H9 (cell line): ENCODE results near the gene KLHL18. TPM values are rescaled to one million over a fixed set of nuclear protein-coding genes. Genes with fewer than 3 reads are reported as not detected.
A peak's percentile ranks its signal among the peaks of the same experiment; 100 is the strongest.

ENCODE experiments used
- DNase-seq: peaks from one replicate; pipeline ENCODE4 v3.0.0-alpha.2; 2017
- H2AFZ ChIP-seq: one replicate; pipeline ENCODE4 v1.6.1; 2013; ENCODE audit warnings: mild to moderate bottlenecking, low read length, control low read depth, moderate library complexity
- H2AK5ac ChIP-seq: 2 replicates; pipeline ENCODE4 v1.6.1; 2013; ENCODE audit warnings: low read length, control low read depth, mixed read lengths; ENCODE audit not compliant: insufficient read length
- H2BK120ac ChIP-seq: one replicate; pipeline ENCODE4 v1.6.1; 2013; ENCODE audit warnings: low read depth, mild to moderate bottlenecking, low read length, control low read depth, inconsistent platforms; ENCODE audit not compliant: poor library complexity, severe bottlenecking
- H2BK12ac ChIP-seq: 2 replicates; pipeline ENCODE4 v1.6.1; 2013; ENCODE audit warnings: low read length, control low read depth, mixed read lengths, low read depth; ENCODE audit not compliant: insufficient read length
- H2BK15ac ChIP-seq: 2 replicates; pipeline ENCODE4 v1.6.1; 2013; ENCODE audit warnings: low read depth, low read length, control low read depth
- H2BK20ac ChIP-seq: one replicate; pipeline ENCODE4 v1.6.1; 2013; ENCODE audit warnings: low read depth, mild to moderate bottlenecking, low read length, control low read depth, inconsistent platforms; ENCODE audit not compliant: poor library complexity, severe bottlenecking
- H2BK5ac ChIP-seq: 2 replicates; pipeline ENCODE4 v1.6.1; 2013; ENCODE audit warnings: low read length, control low read depth, mixed read lengths; ENCODE audit not compliant: insufficient read length
- H3K14ac ChIP-seq: 2 replicates; pipeline ENCODE4 v1.6.1; 2013; ENCODE audit warnings: low read length, control low read depth; ENCODE audit not compliant: insufficient read depth
- H3K18ac ChIP-seq: 2 replicates; pipeline ENCODE4 v1.6.1; 2013; ENCODE audit warnings: low read depth, mild to moderate bottlenecking, mixed read lengths, low read length, control low read depth; ENCODE audit not compliant: insufficient read length
- H3K23ac ChIP-seq: 2 replicates; pipeline ENCODE4 v1.6.1; 2013; ENCODE audit warnings: low read length, control low read depth, mixed read lengths, low read depth; ENCODE audit not compliant: insufficient read length
- H3K23me2 ChIP-seq: 2 replicates; pipeline ENCODE4 v1.6.1; 2013; ENCODE audit warnings: low read depth, mild to moderate bottlenecking, mixed read lengths, low read length, control low read depth; ENCODE audit not compliant: insufficient read length, poor library complexity, severe bottlenecking
- H3K27ac ChIP-seq: 2 replicates; pipeline ENCODE4 v1.5.1; 2013; ENCODE audit warnings: low read length, control low read depth, mixed read lengths, low read depth; ENCODE audit not compliant: insufficient read length
- H3K27me3 ChIP-seq: 2 replicates; pipeline ENCODE4 v1.6.1; 2013; ENCODE audit warnings: low read length, control low read depth, inconsistent platforms; ENCODE audit not compliant: insufficient read depth
- H3K4ac ChIP-seq: 2 replicates; pipeline ENCODE4 v1.6.1; 2013; ENCODE audit warnings: low read depth, mild to moderate bottlenecking, control low read depth, inconsistent platforms, low read length, moderate library complexity
- H3K4me1 ChIP-seq: 2 replicates; pipeline ENCODE4 v1.6.1; 2013; ENCODE audit warnings: low read length, control low read depth, inconsistent platforms; ENCODE audit not compliant: insufficient read depth
- H3K4me2 ChIP-seq: 2 replicates; pipeline ENCODE4 v1.6.1; 2013; ENCODE audit warnings: low read length, control low read depth, mixed read lengths; ENCODE audit not compliant: insufficient read length, insufficient read depth
- H3K56ac ChIP-seq: 2 replicates; pipeline ENCODE4 v1.6.1; 2013; ENCODE audit warnings: low read depth, mild to moderate bottlenecking, mixed read lengths, low read length, control low read depth; ENCODE audit not compliant: insufficient read length
- H3K79me1 ChIP-seq: 2 replicates; pipeline ENCODE4 v1.6.1; 2013; ENCODE audit warnings: low read depth, mild to moderate bottlenecking, moderate library complexity, low read length, control low read depth, inconsistent platforms; ENCODE audit not compliant: insufficient read depth, poor library complexity, severe bottlenecking
- H3K79me2 ChIP-seq: 2 replicates; pipeline ENCODE4 v1.6.1; 2013; ENCODE audit warnings: low read length, control low read depth, inconsistent platforms; ENCODE audit not compliant: insufficient read depth
- H3K9ac ChIP-seq: 2 replicates; pipeline ENCODE4 v1.6.1; 2013; ENCODE audit warnings: low read length, control low read depth, mixed read lengths; ENCODE audit not compliant: insufficient read length; ENCODE audit errors: extremely low read depth
- H3K9me3 ChIP-seq: one replicate; pipeline ENCODE4 v1.6.1; 2013; ENCODE audit warnings: low read depth, low read length, inconsistent platforms; ENCODE audit not compliant: control insufficient read depth
- H3T11ph ChIP-seq: one replicate; pipeline ENCODE4 v1.6.1; 2013; ENCODE audit warnings: mild to moderate bottlenecking, low read length, control low read depth, inconsistent platforms
- H4K20me1 ChIP-seq: one replicate; pipeline ENCODE4 v1.6.1; 2013; ENCODE audit not compliant: control insufficient read depth, insufficient read length, insufficient read depth
- H4K5ac ChIP-seq: 2 replicates; pipeline ENCODE4 v1.6.1; 2013; ENCODE audit warnings: low read depth, mild to moderate bottlenecking, mixed read lengths, low read length, control low read depth; ENCODE audit not compliant: insufficient read length
- H4K8ac ChIP-seq: replicated peaks from 2 replicates; pipeline ENCODE4 v1.6.1; 2013; ENCODE audit warnings: low read length, control low read depth, mixed read lengths, low read depth; ENCODE audit not compliant: insufficient read length
- H4K91ac ChIP-seq: 2 replicates; pipeline ENCODE4 v1.6.1; 2013; ENCODE audit warnings: low read depth, mild to moderate bottlenecking, moderate library complexity, mixed read lengths, low read length, control low read depth; ENCODE audit not compliant: insufficient read length
- H3K27ac Mint-ChIP-seq, 3 experiments: 2 replicates in 2 of 3; 3 replicates in 1 of 3; pipeline ENCODE4 v1.8.0; 2020 to 2021; ENCODE audit warnings: mixed read lengths in 3 of 3, mild to moderate bottlenecking in 1 of 3, moderate library complexity in 1 of 3
- H3K27me3 Mint-ChIP-seq: 2 replicates; pipeline ENCODE4 v1.8.0; 2021; ENCODE audit warnings: low read depth, mild to moderate bottlenecking, moderate library complexity, mixed read lengths
- H3K36me3 Mint-ChIP-seq, 3 experiments: 2 replicates in 2 of 3; 3 replicates in 1 of 3; pipeline ENCODE4 v1.8.0; 2020 to 2021; ENCODE audit warnings: low read depth in 3 of 3, mixed read lengths in 3 of 3; ENCODE audit not compliant: insufficient read depth in 1 of 3
- H3K4me1 Mint-ChIP-seq, 2 experiments: 2 replicates each; pipeline ENCODE4 v1.8.0; 2020; ENCODE audit warnings: mixed read lengths in 2 of 2
- H3K4me3 Mint-ChIP-seq, 2 experiments: 2 replicates in 1 of 2; 3 replicates in 1 of 2; pipeline ENCODE4 v1.8.0; 2020 to 2021; ENCODE audit warnings: mild to moderate bottlenecking in 2 of 2, mixed read lengths in 2 of 2, moderate library complexity in 1 of 2
- H3K9me3 Mint-ChIP-seq, 2 experiments: 2 replicates in 1 of 2; 3 replicates in 1 of 2; pipeline ENCODE4 v1.8.0; 2020; ENCODE audit warnings: mild to moderate bottlenecking in 2 of 2, mixed read lengths in 2 of 2, moderate library complexity in 1 of 2
- CTCF ChIP-seq: fragments of 200-600 bp; sonication (generic); conservative IDR thresholded peaks from 3 replicates; pipeline ENCODE4 v1.8.0; 2021; ENCODE audit warnings: antibody characterized with exemption, mild to moderate bottlenecking
- WGBS: extraction: QIAGEN DNeasy Blood & Tissue Kit; methylation state at CpG from one replicate; pipeline ENCODE4 v1.1.7; 2013; ENCODE audit warnings: missing lambda C conversion rate, low lambda C conversion rate, mixed read lengths; ENCODE audit not compliant: insufficient read length; ENCODE audit errors: extremely low coverage; 5-methylcytosine and 5-hydroxymethylcytosine counted together
- total RNA-seq: library from RNA; stranded (reverse); gene quantifications from 2 replicates; pipeline ENCODE4 v1.2.1, GENCODE V29; 2021

Gene KLHL18
- total RNA-seq, 1 experiment from 2014 or later: 55.3 TPM

DNA sequence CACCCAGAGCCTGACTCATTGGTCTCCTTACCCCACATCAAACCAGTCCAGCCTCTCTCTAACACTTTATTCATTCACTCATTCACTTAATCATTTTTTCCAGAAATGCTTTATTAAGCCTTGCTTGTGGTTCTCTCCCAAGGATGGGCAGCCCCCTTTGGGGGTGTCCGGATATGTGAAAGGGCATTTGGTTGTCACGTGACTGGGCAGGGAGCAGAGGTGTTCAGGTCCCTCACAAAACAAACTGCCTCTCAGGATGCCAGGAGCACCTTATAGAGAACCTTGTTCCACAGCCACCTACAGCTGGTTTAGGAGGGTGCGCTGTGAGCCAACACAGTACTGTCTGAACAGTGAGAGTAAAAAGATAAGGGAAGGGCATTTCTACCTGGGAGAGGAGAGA lies 72.3 kb downstream of the KLHL18 start:
- H3K36me3 Mint-ChIP-seq: peaks cover 17 to 23% (median 22%) of the 10 kb centered on the region in 3 experiments
- H3K4me3 Mint-ChIP-seq: no peak overlapping the region

More for the DNA sequence above, 72.3 kb downstream of the KLHL18 start:
- Histone ChIP-seq H3K14ac (no peak overlapping the region), H4K20me1 (no peaks in the 10 kb centered on the region), H3K23me2 (no peaks in the 10 kb centered on the region), H3K27ac (no peak overlapping the region), H2BK15ac (no peak overlapping the region), H4K8ac (no peak overlapping the region), H2BK12ac (no peak overlapping the region), H3K23ac (no peak overlapping the region), H2AK5ac (no peak overlapping the region), H3K79me1 (no peaks in the 10 kb centered on the region), H2BK20ac (no peak overlapping the region), H3K27me3 (no peaks in the 10 kb centered on the region), H2BK5ac (no peak overlapping the region), H4K5ac (no peak overlapping the region), H3K4ac (no peak overlapping the region), H3K18ac (no peak overlapping the region), H3K79me2 (no peaks in the 10 kb centered on the region), H4K91ac (no peak overlapping the region), H3K4me2 (no peak overlapping the region), H2AFZ (no peak overlapping the region), H3K9ac (no peak overlapping the region), H3K4me1 (no peaks in the 10 kb centered on the region), H3T11ph (no peak overlapping the region), H2BK120ac (no peak overlapping the region), H3K56ac (no peak overlapping the region), H3K9me3 (peaks cover 11% of the 10 kb centered on the region)
- no peak for DNase-seq
- WGBS: no CpG with 5 or more reads among the region's 3 CpGs
- Mint-ChIP-seq H3K9me3 (peaks cover 23 to 24% of the 10 kb centered on the region in 2 experiments), H3K4me1 (peaks cover 0 to 8% of the 10 kb centered on the region in 2 experiments; a peak in 2 of 4 replicates), H3K27me3 (no peaks in the 10 kb centered on the region; the same call in 1 of the 2 replicates), H3K27ac (peak overlapping the region; percentile 3 to 38 (median 6); a peak in 5 of 7 replicates)
- TF ChIP-seq CTCF: no peak
